Astrocyte (in vitro differentiated cells and primary cell): ENCODE results near the gene KCNH2. TPM values are rescaled to one million over a fixed set of nuclear protein-coding genes. Genes with fewer than 3 reads are reported as not detected.

Experiments
- DNase-seq: peaks from one replicate; pipeline ENCODE4 v3.0.0-alpha.2; 2010; ENCODE audit warnings: low read depth
- FAIRE-seq: peaks from 2 replicates; lab custom pipeline; 2011; peaks lifted over from hg19 to GRCh38; lab: Jason Lieb, UNC
- H2AFZ ChIP-seq: 2 replicates; pipeline ENCODE4 v1.6.0; 2012; ENCODE audit warnings: low read depth, low read length, inconsistent platforms
- H3K27ac ChIP-seq: 2 replicates; pipeline ENCODE4 v1.5.1; 2011; ENCODE audit warnings: low read depth, low read length, inconsistent platforms
- H3K27me3 ChIP-seq: 2 replicates; pipeline ENCODE4 v1.6.0; 2011; ENCODE audit warnings: low read length, inconsistent platforms; ENCODE audit not compliant: insufficient read depth
- H3K36me3 ChIP-seq: 2 replicates; pipeline ENCODE4 v1.5.1; 2011; ENCODE audit warnings: low read length, inconsistent platforms; ENCODE audit not compliant: insufficient read depth
- H3K4me1 ChIP-seq: 2 replicates; pipeline ENCODE4 v1.5.1; 2011; ENCODE audit warnings: low read length, inconsistent platforms; ENCODE audit not compliant: insufficient read depth
- H3K4me2 ChIP-seq: 2 replicates; pipeline ENCODE4 v1.6.0; 2012; ENCODE audit warnings: low read length, inconsistent platforms
- H3K4me3 ChIP-seq: 2 replicates; pipeline ENCODE4 v1.5.1; 2011; ENCODE audit warnings: low read depth, mild to moderate bottlenecking, low read length, inconsistent platforms; ENCODE audit not compliant: insufficient read depth
- H3K79me2 ChIP-seq: 2 replicates; pipeline ENCODE4 v1.6.0; 2012; ENCODE audit warnings: mild to moderate bottlenecking, low read length, inconsistent platforms; ENCODE audit not compliant: insufficient read depth
- H3K9ac ChIP-seq: 2 replicates; pipeline ENCODE4 v1.6.0; 2012; ENCODE audit warnings: mild to moderate bottlenecking, low read length, inconsistent platforms
- H3K9me3 ChIP-seq: 2 replicates; pipeline ENCODE4 v1.5.1; 2012; ENCODE audit warnings: low read depth, mild to moderate bottlenecking, low read length, inconsistent platforms; ENCODE audit not compliant: insufficient read depth
- H4K20me1 ChIP-seq: 2 replicates; pipeline ENCODE4 v1.6.0; 2012; ENCODE audit warnings: low read length, inconsistent platforms; ENCODE audit not compliant: insufficient read depth
- H3K27ac Mint-ChIP-seq: one replicate; pipeline ENCODE4 v1.8.0; 2021; ENCODE audit warnings: mild to moderate bottlenecking, mixed read lengths; ENCODE audit not compliant: unreplicated experiment
- H3K27me3 Mint-ChIP-seq: one replicate; pipeline ENCODE4 v1.8.0; 2021; ENCODE audit warnings: low read depth, mixed read lengths; ENCODE audit not compliant: unreplicated experiment
- H3K36me3 Mint-ChIP-seq: one replicate; pipeline ENCODE4 v1.8.0; 2021; ENCODE audit warnings: low read depth, mixed read lengths; ENCODE audit not compliant: unreplicated experiment
- H3K4me1 Mint-ChIP-seq: one replicate; pipeline ENCODE4 v1.8.0; 2021; ENCODE audit warnings: low read depth, mixed read lengths; ENCODE audit not compliant: unreplicated experiment
- H3K4me3 Mint-ChIP-seq: one replicate; pipeline ENCODE4 v1.8.0; 2021; ENCODE audit warnings: mild to moderate bottlenecking, moderate library complexity, mixed read lengths; ENCODE audit not compliant: unreplicated experiment
- H3K9me3 Mint-ChIP-seq: one replicate; pipeline ENCODE4 v1.8.0; 2021; ENCODE audit warnings: mild to moderate bottlenecking, mixed read lengths; ENCODE audit not compliant: unreplicated experiment
- EZH2 ChIP-seq: IDR thresholded peaks from 2 replicates; pipeline ENCODE4 v1.6.1; 2012; ENCODE audit warnings: mild to moderate bottlenecking, low read length, inconsistent platforms; ENCODE audit not compliant: insufficient read depth
- total RNA-seq: library from RNA; stranded (reverse); gene quantifications from 2 replicates; pipeline ENCODE4 v1.2.1, GENCODE V29; 2021
- TF ChIP-seq, protein P1 (sequence below): IDR thresholded peaks from 2 replicates; pipeline ENCODE4 v1.5.1; 2011; ENCODE audit warnings: low read depth, mild to moderate bottlenecking, inconsistent platforms, low read length, moderate library complexity; ENCODE audit not compliant: insufficient read depth

KCNH2 gene
- total RNA-seq, 1 donor from 2014 or later: 4.6 TPM

DNA sequence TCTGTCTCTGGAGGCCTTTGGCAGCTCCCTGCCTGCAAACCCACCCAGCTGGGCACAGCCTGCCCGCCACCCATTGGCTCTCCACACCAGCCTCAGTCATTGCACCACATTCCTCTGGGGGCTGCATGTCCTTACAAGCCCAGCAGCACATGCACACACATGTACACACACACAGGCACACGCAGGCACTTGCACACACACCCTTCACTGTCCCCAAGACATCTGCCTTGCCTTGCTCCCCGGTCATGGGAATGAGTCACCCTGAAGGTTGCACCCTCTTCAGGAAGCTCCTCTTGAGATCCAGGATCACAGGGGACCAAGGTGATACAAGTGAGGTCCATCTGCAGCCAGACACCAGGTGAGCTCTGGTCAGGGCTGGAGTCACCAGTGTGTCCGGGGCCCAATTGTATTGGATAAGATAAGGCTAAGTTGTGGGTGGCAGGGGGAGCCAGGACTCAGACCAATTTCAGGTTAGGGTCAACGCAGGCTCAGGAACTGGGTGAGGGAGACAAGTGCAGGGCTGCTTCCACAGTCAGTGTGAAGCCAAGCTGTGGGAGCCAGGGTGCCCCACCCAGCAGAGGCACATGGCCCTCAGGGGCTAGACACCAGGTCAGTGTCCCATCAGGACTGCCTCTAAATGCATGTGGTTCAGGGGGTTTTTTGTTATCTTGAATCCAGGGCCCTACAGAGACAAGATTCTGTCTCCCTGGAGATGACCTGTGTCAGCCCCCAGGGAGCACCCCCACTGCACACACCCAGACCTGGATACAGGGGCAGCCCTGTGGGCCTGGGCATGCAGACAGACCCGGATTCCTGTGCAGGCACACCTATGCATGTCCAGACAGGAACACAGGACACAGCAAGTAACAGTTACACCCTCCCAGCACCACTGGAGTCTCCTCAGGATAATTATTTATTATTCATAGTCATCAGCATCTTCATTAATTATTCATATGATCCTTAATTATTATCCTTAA, 33.8 kb downstream of the KCNH2 start:
- Histone ChIP-seq H3K4me3 (no peak overlapping the region), H3K36me3 (no peaks in the 10 kb centered on the region), H4K20me1 (no peaks in the 10 kb centered on the region), H3K27me3 (peaks cover 3% of the 10 kb centered on the region), H3K4me2 (no peak overlapping the region), H3K9ac (no peak overlapping the region), H3K79me2 (no peaks in the 10 kb centered on the region), H2AFZ (no peak overlapping the region), H3K27ac (no peak overlapping the region), H3K4me1 (no peaks in the 10 kb centered on the region), H3K9me3 (no peaks in the 10 kb centered on the region)
- H3K9me3 Mint-ChIP-seq: no peaks in the 10 kb centered on the region
- no peaks in the 10 kb centered on the region for H3K36me3 Mint-ChIP-seq
- FAIRE-seq (no peak), DNase-seq (no peak)
- H3K27me3 Mint-ChIP-seq: peaks cover 13% of the 10 kb centered on the region
- TF ChIP-seq EZH2: no peak
- TF ChIP-seq, protein P1, sequence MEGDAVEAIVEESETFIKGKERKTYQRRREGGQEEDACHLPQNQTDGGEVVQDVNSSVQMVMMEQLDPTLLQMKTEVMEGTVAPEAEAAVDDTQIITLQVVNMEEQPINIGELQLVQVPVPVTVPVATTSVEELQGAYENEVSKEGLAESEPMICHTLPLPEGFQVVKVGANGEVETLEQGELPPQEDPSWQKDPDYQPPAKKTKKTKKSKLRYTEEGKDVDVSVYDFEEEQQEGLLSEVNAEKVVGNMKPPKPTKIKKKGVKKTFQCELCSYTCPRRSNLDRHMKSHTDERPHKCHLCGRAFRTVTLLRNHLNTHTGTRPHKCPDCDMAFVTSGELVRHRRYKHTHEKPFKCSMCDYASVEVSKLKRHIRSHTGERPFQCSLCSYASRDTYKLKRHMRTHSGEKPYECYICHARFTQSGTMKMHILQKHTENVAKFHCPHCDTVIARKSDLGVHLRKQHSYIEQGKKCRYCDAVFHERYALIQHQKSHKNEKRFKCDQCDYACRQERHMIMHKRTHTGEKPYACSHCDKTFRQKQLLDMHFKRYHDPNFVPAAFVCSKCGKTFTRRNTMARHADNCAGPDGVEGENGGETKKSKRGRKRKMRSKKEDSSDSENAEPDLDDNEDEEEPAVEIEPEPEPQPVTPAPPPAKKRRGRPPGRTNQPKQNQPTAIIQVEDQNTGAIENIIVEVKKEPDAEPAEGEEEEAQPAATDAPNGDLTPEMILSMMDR: no peak
- H3K27ac Mint-ChIP-seq: peak overlapping the region; percentile 47
- peaks cover 3% of the 10 kb centered on the region for H3K4me1 Mint-ChIP-seq
- H3K4me3 Mint-ChIP-seq: no peak overlapping the region

DNA sequence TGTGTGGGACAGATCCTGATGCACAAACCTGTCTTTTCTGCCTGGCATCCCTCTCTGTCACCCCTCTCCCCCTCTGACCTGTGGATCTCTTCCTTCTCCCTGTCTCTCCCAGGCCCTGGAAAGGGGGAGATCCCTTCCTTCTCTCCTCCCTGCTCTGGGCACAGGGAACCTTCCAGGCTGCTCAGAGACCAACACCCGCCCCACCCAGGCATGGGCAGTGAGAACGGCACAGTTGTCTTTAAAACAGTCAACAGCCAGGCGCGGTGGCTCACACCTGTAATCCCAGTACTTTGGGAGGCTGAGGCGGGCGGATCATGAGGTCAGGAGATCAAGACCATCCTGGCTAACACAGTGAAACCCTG, 34.7 kb downstream of the KCNH2 start:
- peaks cover under 1% of the 10 kb centered on the region for H3K4me1 Mint-ChIP-seq
- no peaks in the 10 kb centered on the region for H3K36me3 Mint-ChIP-seq
- DNase-seq: no peak
- H3K4me1 ChIP-seq: peaks cover 2% of the 10 kb centered on the region
- no peaks in the 10 kb centered on the region for H3K9me3 Mint-ChIP-seq
- H3K36me3 ChIP-seq: no peaks in the 10 kb centered on the region
- H4K20me1 ChIP-seq: no peaks in the 10 kb centered on the region
- FAIRE-seq: no peak
- H3K4me3 ChIP-seq: no peak overlapping the region
- H3K4me2 ChIP-seq: no peak overlapping the region
- H3K27ac Mint-ChIP-seq: no peak overlapping the region
- H3K9me3 ChIP-seq: no peaks in the 10 kb centered on the region
- no peak overlapping the region for H3K9ac ChIP-seq
- H3K27me3 Mint-ChIP-seq: peaks cover 18% of the 10 kb centered on the region
- H3K27ac ChIP-seq: no peak overlapping the region
- H3K27me3 ChIP-seq: peaks cover 3% of the 10 kb centered on the region
- TF ChIP-seq, protein P1: no peak
- TF ChIP-seq EZH2: no peak
- H3K79me2 ChIP-seq: no peaks in the 10 kb centered on the region
- no peak overlapping the region for H2AFZ ChIP-seq
- no peak overlapping the region for H3K4me3 Mint-ChIP-seq
